GM04503 (cell line): ENCODE data around the gene TESPA1.

Experiments used
- DNase-seq: peaks from one replicate; pipeline ENCODE4 v3.0.0-alpha.2; 2012; ENCODE audit warnings: low read depth

Gene TESPA1

DNA sequence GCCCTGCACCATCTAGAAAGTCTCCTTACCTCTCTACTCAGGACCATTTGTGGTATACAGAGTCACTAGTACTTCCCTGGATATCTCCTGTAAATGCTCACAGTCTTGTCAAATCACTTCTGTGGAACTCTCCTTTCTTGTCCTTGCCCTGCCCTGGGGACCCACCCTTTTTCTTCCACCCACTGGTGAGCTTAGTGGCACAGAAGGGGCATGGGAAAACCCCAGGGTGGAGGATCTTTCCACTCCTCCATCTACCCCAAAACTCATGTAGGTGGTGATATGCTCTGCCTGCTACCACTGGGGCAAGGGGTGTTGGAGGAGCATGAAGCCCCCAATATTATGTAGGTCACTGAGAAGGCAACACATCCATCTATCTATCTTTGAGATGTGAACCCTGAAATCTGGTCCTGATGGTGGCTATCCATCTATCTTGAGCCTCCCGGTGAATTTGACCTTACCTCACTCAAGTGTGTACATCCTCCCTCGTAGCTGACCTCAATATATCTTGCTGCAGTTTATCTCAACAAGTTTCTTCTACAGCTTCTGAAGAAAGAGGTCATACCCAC lies 943 bp downstream of the TESPA1 start:
- no peak for DNase-seq

DNA sequence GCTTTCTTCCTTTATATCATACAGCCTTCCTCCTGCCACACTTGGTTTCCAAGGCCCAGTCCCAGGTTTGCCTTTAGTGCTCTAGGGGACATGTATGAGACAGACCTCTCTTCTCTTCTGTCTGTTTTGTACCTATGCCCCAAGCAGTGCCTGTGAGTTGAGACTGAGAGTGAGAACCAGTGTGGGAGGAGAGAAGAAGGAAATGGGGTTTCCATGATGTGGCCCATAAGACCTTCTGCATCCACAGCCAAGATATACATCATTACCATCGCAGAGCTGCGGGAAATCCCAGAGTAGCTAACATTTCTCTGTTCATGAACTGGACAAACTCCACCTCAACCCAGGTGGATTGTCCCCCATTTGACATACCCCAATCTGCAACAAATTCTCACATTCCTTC lies 2.8 kb downstream of the TESPA1 start:
- DNase-seq, result no peak

DNA sequence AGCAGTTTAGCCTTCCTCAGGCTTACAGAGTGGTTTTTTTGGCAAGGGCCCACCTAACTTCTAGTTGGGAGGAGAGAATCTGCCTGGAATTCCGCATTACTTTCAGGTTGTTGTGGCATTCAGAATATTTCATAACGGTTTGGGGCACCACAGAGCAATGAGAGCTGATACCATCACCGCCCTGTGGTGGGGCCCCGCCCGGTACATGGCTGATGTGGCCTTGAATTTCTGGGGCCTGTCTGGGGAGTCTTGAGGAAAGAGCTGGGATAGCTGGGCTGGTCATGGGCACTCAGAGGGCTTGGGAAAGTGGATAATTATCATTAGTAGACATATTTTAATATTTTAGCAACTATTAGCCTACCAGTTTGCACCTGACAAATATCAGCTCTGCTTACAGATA lies 4.2 kb downstream of the TESPA1 start:
- DNase-seq, result no peak

DNA sequence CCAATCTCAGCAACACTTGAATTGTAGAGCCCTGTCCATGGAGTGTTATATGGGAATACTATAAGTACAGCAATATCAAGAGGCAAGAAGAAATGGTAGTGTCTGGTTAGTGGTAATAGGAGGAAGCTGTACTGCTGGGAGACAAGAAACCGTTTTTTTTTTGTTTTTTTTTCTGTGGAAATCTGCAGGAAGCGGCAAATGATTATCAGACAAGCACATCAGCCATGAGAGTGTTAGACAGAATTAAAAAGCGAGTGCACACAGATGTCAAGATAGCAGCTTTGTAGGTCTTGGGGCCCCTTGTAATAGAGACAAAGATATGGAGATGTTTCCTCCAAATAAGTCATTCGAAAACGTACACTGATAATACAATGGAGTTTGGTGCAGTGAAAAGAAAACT lies 6.7 kb downstream of the TESPA1 start:
- no peak for DNase-seq

DNA sequence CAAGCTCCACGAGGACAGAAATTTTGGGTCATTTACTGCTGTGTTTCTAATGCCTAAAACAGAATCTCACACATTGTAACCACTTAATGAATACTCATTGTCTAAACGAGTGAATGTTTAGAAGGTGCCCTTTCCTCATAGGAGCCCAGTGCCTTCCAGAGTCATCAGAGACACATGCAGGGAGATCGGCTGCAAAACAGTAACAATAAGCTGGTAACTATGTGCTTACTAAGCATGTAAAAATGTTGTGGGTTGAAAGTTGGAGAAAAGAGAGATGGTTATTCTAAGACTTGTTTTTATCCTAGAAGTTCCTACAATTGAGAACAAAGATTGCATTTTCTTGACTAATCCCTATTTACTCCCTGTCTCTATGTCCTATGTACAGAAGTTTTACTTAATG lies 7.4 kb downstream of the TESPA1 start:
- peak; percentile 63 for DNase-seq

- no peak for DNase-seq
Observed at GRCh38 chr12:54975875-54976274, 8.7 kb downstream of the TESPA1 start.

DNA sequence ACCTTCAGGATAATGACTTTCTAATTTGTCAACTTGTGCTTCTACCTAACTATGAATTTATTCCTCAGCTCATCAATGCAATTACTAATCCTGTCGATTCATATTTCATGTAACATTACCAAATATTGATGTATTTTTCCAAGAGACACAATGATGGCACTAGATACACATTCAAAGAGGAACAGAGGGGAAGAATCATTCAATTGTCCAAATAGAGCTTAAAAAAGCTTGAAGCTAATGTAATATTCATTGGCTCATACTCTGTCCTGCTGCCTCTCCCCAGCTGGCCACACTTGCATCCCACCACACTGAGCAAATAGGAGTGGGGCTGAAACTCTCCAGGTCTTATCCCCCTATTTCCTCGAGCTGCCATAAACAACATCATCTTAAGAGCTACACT lies 9.3 kb downstream of the TESPA1 start:
- DNase-seq, result no peak

GRCh38 chr12:54974279-54974678 lies 10.3 kb downstream of the TESPA1 start:
- no peak for DNase-seq

GRCh38 chr12:54973556-54973955 lies 11.0 kb downstream of the TESPA1 start:
- no peak for DNase-seq

- DNase-seq, result no peak
Observed at GRCh38 chr12:54970741-54971140, 13.8 kb downstream of the TESPA1 start.

DNA sequence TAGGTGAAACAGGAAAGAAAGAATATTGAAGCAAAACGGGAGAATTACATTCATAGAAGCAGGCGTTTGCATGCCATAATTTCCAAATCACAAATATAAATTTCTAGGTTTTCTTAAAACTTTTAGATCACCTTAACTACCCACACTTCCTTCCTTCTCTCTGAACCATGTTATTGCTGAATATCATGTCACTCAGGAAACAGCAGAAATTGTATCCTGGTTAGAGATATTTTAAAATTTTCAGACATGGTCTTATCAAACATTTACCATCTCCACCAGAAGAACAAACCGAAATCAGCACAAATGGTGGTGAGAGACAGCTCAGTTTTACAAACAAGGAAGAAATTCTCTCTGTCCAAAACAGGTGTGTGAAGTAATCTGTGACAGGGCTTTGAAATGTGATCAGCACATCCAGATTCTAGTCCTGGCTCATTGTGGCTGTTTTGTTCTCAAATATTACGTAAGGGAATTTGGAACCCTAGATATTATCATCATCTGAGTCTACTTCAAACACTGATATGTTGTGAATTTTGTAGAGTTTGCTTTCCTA lies 16.3 kb downstream of the TESPA1 start:
- no peak for DNase-seq

DNA sequence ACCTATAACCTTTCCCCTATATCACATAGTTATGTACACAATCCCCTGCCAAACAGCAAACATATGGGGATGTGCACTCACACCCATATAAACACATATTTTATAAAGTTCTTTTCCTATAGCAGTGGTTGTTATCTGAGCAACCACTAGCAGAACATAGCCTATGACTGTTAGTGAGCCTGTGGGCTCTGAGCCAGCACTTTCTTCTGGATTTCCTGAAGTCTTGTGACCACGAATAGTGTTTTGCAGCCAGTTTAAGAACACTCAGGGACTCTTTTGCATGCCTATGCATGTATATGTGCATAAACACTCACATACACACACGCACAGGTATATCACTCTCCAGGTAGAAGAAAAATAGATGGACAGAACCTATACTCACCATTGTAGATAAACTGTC lies 17.1 kb downstream of the TESPA1 start:
- DNase-seq, result no peak

DNA sequence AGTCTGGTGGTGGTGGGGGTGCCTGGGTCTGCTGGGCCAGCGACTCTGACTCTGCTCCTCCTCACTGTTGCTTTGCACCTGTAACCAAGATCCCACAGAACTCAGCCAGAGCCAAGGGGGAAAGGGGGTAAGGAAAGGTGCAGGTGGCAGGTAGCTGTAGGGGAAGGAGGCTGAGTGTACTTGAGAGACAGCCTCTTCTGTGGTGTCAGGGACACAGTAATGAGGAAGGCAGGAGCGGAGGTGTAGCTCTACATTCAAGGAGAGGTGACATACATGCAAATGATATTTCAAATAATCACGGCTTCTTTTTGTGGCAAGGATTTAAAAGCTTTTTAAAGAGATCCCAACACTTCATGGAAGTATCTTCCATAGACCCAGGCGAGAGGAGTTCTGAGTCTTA lies 23.4 kb downstream of the TESPA1 start:
- no peak for DNase-seq

DNA sequence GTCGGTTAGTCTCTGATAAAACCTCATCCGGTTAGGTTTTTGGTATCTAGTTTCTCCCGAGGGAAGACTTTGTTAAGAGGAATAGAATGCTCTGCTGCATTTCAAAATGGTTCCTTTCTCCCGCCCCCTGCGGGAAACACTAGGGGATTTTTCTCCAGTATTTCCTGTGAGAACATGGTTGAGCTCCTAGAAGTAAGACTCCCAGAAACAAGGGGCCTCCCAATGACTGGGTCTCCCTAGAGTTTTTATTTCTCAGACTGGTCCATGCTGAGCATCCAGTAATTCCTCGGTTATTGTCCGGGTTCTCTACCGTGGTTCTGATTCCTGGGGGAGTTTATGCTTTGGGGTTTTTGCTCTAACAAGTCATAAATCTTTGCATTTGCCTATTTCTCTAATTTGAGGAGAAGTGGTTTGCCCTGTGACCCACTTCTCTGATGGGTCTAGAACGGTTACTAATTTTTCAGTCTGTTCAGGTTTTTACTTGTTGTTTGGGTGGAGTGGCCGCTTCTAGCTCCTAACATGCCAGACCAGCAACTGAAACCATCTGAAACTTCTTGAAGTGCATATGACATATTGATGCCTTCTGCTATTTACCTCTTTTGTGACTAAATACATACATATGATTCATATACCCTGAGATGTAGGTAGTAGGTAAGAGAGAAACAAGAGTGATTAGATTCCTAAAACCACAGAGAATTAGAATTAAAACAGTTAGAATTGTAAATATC lies 25.1 kb downstream of the TESPA1 start:
- no peak for DNase-seq

DNA sequence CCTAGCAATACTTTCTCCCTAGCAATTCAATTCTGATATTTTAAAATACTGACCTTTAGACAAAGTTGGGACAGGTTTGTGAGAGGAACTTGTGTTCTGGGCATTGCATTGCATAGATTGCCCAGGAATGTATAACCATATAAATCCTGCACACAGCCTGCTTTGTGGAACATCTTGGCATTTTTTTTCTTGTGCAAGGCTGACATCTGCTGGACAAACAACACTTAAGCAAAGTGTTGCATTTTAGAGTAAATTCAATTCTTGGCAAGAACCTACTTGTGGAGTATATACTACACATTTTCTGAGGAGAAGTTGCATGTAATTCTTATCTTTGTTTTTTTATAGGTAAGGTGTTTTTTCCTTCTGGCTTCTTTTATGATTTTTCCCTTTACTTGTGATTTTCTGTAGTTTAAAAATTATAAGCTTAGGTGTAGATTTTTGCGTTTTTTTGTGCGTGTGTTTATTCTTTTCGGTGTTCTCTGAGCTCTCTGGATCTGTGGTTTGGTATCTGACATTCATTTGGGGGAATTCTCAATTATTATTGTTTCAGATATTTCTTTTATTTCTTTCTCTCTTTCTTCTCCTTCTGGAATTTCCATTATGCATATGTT lies 26.4 kb downstream of the TESPA1 start:
- DNase-seq, result no peak

- DNase-seq, result no peak
Observed at GRCh38 chr12:54956818-54957641, 27.5 kb downstream of the TESPA1 start.

DNA sequence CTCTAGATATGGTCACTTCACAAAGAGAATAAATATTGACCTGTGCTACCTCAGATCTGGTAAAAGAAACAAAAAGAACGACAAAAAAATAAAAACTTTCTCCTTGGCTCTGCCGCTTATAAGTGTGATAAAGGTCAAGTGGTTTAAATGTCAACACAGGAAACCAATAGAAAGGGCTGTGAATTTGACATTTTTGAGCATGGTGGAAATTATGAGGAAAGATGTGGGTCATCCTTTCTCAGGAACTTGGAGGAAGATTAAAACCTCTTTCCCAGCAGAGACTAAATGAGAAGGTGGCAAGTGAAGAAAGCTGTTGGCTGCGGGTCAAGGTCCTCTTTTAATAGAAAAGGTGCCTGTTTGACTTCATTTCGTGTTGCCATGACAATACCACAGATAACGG lies 28.2 kb downstream of the TESPA1 start:
- no peak for DNase-seq

DNA sequence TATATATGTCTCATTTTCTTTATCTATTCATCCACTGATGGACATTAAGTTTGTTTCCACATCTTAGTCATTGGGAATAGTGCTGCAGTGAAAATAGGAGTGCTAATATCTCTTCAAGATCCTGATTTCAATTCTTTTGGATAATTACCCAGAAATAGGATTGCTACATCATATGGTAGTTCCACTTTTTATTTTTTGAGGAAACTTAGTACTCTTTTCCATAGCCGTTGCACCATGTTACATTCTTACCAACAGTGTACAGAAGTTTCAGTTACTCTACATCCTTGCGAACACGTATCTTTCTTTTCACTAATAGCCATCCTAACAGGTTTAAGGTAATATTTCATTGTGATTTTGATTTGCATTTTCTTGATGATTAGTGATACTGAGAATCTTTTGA lies 29.8 kb downstream of the TESPA1 start:
- DNase-seq, result no peak

GRCh38 chr12:54954228-54954627 lies 30.3 kb downstream of the TESPA1 start:
- DNase-seq, result no peak

GRCh38 chr12:54950071-54950727 lies 34.4 kb downstream of the TESPA1 start:
- no peak for DNase-seq

- DNase-seq, result no peak
Observed at GRCh38 chr12:54949073-54949711, 35.4 kb downstream of the TESPA1 start.

DNA sequence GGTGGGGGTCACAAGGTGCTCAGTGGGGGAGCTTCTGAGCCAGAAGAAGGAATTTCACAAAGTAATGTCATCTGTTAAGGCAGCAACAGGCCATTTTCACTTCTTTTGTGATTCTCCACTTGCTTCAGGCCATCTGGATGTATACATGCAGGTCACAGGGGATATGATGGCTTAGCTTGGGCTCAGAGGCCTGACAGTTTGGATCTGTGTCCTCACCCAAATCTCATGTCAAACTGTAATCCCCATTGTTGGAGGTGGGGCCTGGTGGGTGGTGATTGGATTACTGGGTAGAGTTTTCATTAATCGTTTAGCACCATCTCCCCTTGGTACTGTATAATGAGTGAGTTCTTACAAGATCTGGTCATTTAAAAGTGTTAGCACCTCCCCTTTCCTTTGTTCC lies 36.4 kb downstream of the TESPA1 start:
- DNase-seq, result no peak
